Osteoblast (primary cell): ENCODE results near the gene MRPL54. TPM values are rescaled to one million over a fixed set of nuclear protein-coding genes. Genes with fewer than 3 reads are reported as not detected.
A peak's percentile ranks its signal among the peaks of the same experiment; 100 is the strongest.

Source experiments
- DNase-seq: peaks from one replicate; pipeline ENCODE4 v3.0.0; 2011; ENCODE audit warnings: low spot score, mixed read lengths; ENCODE audit not compliant: insufficient read length; ENCODE audit errors: missing footprints
- H2AFZ ChIP-seq: 2 replicates; pipeline ENCODE4 v1.6.0; 2011; ENCODE audit warnings: mild to moderate bottlenecking, low read length
- H3K27ac ChIP-seq: 2 replicates; pipeline ENCODE4 v1.5.1; 2011; ENCODE audit warnings: mild to moderate bottlenecking, low read depth, low read length, moderate library complexity
- H3K27me3 ChIP-seq: 2 replicates; pipeline ENCODE4 v1.6.0; 2012; ENCODE audit warnings: mild to moderate bottlenecking, control low read depth, inconsistent platforms, low read length, moderate library complexity; ENCODE audit not compliant: insufficient read depth
- H3K36me3 ChIP-seq: 2 replicates; pipeline ENCODE4 v1.5.1; 2011; ENCODE audit warnings: mild to moderate bottlenecking, low read length, control low read depth, moderate library complexity; ENCODE audit not compliant: insufficient read depth
- H3K4me1 ChIP-seq: 2 replicates; pipeline ENCODE4 v1.5.1; 2011; ENCODE audit warnings: mild to moderate bottlenecking, low read length, control low read depth, moderate library complexity; ENCODE audit not compliant: insufficient read depth
- H3K4me2 ChIP-seq: 2 replicates; pipeline ENCODE4 v1.6.0; 2011; ENCODE audit warnings: mild to moderate bottlenecking, low read length; ENCODE audit not compliant: insufficient read depth
- H3K4me3 ChIP-seq: fragments of 200-600 bp; sonication (generic); 3 replicates; pipeline ENCODE4 v1.5.1; 2012; ENCODE audit warnings: mild to moderate bottlenecking, low read length, inconsistent platforms; ENCODE audit not compliant: insufficient read depth
- H3K79me2 ChIP-seq: 2 replicates; pipeline ENCODE4 v1.6.0; 2012; ENCODE audit warnings: mild to moderate bottlenecking, low read length, control low read depth, inconsistent platforms; ENCODE audit not compliant: insufficient read depth
- H3K9me3 ChIP-seq: 2 replicates; pipeline ENCODE4 v1.5.1; 2011; ENCODE audit warnings: low read depth, low read length, control low read depth
- H4K20me1 ChIP-seq: 2 replicates; pipeline ENCODE4 v1.6.0; 2012; ENCODE audit warnings: mild to moderate bottlenecking, low read length, control low read depth; ENCODE audit not compliant: insufficient read depth
- total RNA-seq: library from RNA; depleted of rRNA; stranded (reverse); fragments of >200 nt; gene quantifications from 2 replicates; pipeline ENCODE4 v1.2.3, GENCODE V29; 2012
- TF ChIP-seq, protein P1 (sequence below): IDR thresholded peaks from 2 replicates; pipeline ENCODE4 v1.5.1; 2011; ENCODE audit warnings: mild to moderate bottlenecking, low read depth, low read length, moderate library complexity; ENCODE audit errors: extremely low read depth

Gene MRPL54
- total RNA-seq, 1 donor, result 41.6 TPM

- no peak overlapping the region for H3K27ac ChIP-seq
- DNase-seq, result peak; percentile 65
- TF ChIP-seq, protein P1, sequence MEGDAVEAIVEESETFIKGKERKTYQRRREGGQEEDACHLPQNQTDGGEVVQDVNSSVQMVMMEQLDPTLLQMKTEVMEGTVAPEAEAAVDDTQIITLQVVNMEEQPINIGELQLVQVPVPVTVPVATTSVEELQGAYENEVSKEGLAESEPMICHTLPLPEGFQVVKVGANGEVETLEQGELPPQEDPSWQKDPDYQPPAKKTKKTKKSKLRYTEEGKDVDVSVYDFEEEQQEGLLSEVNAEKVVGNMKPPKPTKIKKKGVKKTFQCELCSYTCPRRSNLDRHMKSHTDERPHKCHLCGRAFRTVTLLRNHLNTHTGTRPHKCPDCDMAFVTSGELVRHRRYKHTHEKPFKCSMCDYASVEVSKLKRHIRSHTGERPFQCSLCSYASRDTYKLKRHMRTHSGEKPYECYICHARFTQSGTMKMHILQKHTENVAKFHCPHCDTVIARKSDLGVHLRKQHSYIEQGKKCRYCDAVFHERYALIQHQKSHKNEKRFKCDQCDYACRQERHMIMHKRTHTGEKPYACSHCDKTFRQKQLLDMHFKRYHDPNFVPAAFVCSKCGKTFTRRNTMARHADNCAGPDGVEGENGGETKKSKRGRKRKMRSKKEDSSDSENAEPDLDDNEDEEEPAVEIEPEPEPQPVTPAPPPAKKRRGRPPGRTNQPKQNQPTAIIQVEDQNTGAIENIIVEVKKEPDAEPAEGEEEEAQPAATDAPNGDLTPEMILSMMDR, result no peak
- no peaks in the 10 kb centered on the region for H3K9me3 ChIP-seq
- no peak overlapping the region for H2AFZ ChIP-seq
- no peak overlapping the region for H3K4me3 ChIP-seq
- H3K4me2 ChIP-seq, result no peak overlapping the region
- no peaks in the 10 kb centered on the region for H3K79me2 ChIP-seq
- H3K36me3 ChIP-seq, result no peaks in the 10 kb centered on the region
- H3K27me3 ChIP-seq, result peaks cover 4% of the 10 kb centered on the region
- no peaks in the 10 kb centered on the region for H4K20me1 ChIP-seq
- no peaks in the 10 kb centered on the region for H3K4me1 ChIP-seq
Observed at GRCh38 chr19:3808420-3809143, 46.1 kb downstream of the MRPL54 start.

GRCh38 chr19:3809881-3810707 is 47.6 kb downstream of the MRPL54 start:
- no peaks in the 10 kb centered on the region for H3K9me3 ChIP-seq
- peaks cover 4% of the 10 kb centered on the region for H3K27me3 ChIP-seq
- no peak overlapping the region for H2AFZ ChIP-seq
- H4K20me1 ChIP-seq, result no peaks in the 10 kb centered on the region
- no peaks in the 10 kb centered on the region for H3K79me2 ChIP-seq
- H3K4me3 ChIP-seq, result no peak overlapping the region
- H3K27ac ChIP-seq, result no peak overlapping the region
- H3K36me3 ChIP-seq, result no peaks in the 10 kb centered on the region
- DNase-seq, result peak; percentile 71
- no peak overlapping the region for H3K4me2 ChIP-seq
- no peaks in the 10 kb centered on the region for H3K4me1 ChIP-seq
- TF ChIP-seq, protein P1, result no peak

DNA sequence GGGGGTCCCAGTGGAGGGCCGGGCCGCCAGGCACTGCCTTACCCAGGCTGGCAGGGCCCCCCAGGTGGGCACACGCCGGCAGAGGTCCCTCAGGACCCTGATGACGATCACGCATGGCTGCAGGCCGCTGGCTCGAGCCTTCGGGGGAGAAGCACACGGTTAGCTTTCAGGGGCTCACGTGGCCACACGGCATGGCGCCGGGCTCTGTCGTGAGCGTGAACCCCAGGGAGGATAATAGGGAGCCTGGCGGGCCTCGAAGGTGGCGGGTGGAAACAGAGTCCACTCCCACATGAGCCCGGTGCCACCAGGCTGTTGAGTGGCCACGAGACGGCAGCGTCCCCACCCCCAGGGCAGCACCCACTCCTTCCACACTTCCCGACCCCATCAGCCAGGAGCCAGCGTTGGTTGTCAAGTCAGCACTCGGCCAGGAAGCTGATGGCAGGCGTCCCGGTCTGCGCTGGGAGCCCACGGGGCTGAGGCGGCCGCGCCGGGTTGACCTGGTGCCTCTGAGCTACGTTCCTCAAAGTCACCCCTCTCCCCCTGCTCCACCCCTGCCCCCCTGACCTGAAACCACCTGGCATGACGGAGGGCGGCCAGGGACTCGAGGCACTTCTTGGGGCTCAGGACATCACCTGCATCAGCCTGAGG is 48.4 kb downstream of the MRPL54 start:
- Histone ChIP-seq H3K79me2 (no peaks in the 10 kb centered on the region), H3K4me3 (no peak overlapping the region), H3K27ac (no peak overlapping the region), H3K27me3 (peaks cover 4% of the 10 kb centered on the region), H3K9me3 (no peaks in the 10 kb centered on the region), H3K4me2 (no peak overlapping the region), H3K4me1 (no peaks in the 10 kb centered on the region), H2AFZ (no peak overlapping the region), H3K36me3 (no peaks in the 10 kb centered on the region), H4K20me1 (no peaks in the 10 kb centered on the region)
- TF ChIP-seq, protein P1, result no peak
- DNase-seq, result peak; percentile 52
